ENCODE measurements around the gene ABCA7.
A peak's percentile ranks its signal among the peaks of the same experiment; 100 is the strongest.
"Not testable (repeated sequence)": the region's sequence is repeated elsewhere in the genome, so short reads cannot be mapped to it uniquely, and the experiment has no call there.

Gene ABCA7

DNA sequence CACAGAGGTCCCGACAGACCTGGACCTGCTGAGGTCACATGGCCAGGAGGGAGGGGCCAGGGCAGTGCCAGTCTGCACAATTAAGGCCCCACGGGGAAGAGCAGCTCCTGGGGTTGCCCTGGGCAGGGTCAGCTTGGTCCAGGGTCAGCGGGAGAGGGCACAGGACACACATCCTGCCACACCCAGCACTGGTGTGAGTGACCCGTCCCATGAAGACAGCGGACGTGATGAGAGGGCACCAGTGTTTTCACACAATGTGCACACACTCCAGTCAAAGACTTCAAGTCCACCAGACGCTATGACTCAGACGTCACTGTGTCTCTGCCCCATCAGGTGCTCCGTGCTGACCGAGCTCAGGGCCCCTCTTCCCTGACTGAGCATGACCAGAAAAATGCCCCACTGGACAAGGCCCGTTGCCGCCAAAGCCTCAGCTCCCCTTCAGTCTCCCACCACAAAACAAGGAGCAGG, 23.2 kb upstream of the ABCA7 start:
- DNase-seq (ENCODE audit: low read depth), result no peak

DNA sequence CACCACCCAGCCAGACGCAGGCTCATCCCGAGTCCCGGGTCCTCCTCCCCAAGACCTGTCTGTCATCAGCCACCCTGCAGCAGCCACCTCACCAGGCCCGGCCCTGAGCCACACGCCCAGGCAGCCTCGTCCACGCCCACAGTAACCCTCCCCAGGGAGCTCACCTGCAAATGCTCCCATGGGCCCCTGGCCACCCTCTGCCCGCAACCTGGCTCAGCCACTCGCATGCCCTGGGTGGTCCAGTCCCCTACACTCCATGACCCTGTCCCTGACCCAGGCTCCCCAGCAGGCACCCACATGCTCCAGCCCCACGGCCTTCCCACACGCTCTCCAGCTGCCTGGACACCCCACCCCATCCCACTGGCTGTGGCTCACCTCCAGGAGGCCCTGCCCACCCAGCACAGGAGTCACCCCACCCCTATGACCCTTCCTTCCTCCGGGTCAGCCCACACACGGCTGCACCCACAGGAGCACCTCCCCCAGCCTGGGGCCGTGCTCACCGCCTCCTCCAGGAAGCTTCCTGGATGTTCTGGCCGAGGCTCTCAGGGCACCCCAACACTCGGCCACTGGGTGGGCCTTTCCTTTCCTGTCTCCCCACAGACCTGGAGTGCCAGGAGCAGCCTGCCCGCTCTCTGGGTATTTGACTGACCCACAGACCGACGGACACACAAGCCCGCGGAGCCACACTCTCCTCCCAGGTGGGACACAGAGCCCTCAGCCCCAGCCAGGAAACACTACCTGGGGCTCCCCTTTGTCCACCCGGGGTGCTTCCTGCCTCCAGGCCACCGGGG, 22.6 kb upstream of the ABCA7 start:
- DNase-seq (ENCODE audit: low read depth), result no peak

DNA sequence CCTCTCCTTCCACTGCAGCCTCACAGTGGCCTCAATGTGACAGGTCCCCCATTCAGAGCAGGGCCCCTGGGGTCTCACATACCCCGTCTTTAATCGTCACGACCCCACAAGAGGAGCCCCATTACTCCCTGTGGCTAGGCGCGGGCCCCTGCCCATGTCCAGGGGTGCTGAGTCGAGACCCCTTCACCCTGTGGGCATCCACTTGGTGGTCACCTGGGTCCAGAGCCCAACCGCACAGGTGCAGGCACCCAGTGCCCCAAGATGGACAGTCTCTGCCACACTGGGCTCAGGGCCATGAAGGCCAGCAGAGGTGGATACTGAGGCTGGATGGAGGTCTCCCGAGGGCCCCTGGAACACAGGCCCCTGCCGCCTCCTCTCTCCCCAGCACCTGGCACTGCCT, 22.0 kb upstream of the ABCA7 start:
- DNase-seq (ENCODE audit: low read depth), result no peak

DNA sequence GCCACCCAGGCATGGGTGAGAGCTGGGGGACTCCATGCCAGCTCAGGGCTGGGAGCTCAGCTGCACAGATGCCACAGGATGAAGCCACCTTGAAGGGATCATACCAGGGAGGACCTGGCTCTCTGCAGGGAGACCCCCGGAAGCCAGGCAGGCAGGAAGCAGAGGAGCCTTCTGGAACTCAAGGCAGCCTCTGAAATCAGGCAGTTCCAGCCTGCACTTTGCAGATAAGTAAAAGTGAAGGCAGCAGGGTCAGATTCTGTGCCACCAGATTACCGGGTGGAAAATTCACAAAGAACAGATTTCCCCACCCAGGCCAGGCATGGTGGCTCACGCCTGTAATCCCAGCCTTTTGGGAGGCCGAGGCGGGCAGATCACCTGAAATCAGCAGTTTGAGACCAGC, 21.5 kb upstream of the ABCA7 start:
- no peak for DNase-seq (ENCODE audit: low read depth)

DNA sequence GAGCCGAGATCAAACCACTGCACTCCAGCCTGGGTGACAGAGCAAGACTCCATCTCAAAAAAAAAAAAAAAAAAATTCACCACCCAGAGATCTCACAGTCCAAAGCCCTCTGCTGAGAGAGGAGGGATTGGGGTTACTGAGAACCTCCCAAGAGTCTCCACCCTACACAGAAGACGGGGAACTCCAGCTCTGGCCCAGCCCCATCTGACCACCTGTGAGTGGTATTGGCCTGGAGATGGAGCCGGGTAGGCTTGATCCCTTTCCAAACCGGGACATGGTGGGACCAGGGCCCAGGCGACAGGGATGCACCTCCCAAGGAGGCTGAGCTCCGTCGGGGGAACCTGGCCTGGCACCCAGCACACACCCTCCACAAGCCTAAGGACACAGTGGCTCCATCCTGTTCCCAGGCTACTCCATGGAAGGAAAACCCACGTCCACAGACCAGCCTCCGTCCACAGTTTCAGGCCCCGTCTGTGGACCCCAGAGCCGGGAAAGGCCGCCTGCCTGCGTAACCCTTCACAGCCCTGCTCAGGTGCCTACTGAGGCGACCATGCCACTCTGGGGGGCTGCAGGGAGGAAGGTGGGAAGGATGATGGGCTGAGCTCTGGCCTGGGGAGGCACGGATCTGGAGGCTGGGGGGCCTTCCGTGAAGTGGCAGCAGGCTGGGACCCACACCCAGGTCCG, 20.8 kb upstream of the ABCA7 start:
- no peak for DNase-seq (ENCODE audit: low read depth)

- no peak for DNase-seq (ENCODE audit: low read depth)
Measured at GRCh38 chr19:1019616-1019961, 20.3 kb upstream of the ABCA7 start.

DNA sequence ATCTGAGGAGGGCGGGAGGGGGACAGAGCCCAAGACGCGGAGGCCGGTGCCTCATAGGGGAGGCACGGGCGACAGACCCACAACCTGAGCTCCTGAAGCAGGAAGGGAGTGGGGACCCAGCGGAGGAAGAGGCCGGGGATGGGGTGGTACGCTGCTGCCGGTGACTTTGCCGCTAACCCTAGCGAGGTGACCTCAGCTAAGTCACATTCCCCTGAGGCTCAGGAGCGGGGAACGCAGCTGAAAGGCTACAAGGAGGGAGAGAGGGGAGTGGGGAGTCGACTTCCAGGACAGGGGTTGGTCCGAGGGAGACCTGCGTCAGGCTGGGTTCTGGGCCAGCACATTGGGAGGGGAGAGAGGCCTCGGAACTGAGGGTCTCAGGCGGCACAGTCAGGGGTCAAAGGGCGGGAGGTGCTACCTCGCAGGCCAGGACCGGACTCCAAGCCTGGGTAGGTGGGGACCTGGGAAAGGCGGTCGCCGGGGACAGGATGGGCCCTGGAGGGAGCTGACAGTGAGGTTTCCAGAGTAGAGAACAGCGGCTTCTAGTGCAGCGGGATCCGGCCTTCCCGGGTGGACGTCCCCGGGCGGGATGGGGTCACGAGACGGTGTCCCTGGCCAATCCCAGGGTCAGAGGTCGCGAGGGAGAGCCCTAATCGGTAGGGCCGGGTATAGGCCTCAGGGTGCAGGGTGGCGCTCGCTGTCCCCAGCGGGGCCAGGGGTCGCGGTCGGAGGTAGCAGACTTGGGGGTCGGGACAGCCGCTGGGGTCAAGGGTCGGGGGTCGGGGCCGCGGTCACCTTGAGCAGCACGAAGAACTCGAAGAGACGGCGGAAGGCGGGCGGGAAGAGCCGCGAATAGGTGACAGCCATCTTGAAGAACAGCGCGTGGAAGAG, 19.7 kb upstream of the ABCA7 start:
- DNase-seq (ENCODE audit: low read depth), result no peak

DNA sequence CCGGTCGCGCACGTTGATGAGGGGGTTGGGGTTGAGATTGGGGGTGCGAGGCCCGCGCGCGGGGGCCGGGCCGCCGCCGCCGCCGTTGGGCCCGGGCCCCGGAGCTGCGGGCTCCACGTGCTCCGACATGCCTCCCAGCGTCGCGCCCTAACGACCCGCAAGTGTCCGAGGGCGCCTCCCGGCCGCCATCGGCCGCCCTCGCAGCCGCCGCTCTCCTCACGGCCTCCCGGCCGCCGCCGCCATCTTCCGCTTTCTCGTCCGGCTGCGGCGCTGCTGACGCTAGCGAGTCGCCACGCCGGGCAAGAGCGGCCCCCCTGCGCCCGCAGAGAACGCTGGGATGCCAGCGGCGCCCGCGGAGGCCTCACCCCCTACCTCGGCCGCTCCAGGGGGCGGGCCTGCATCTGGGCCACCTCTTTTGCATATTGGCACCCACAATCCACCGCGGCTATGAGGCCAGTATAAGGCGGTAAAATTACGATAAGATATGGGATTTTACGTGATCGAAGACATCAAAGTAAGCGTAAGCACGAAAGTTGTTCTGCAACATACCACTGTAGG, 19.0 kb upstream of the ABCA7 start, which contains the start of gene TMEM259:
TSS of gene TMEM259 (minus strand) at position 256 of the 558 bp plus-strand sequence. CDS start at position 129, 127 bp downstream.
- DNase-seq (ENCODE audit: low read depth), result peak; percentile 96

GRCh38 chr19:1023883-1024188, 16.1 kb upstream of the ABCA7 start:
- DNase-seq (ENCODE audit: low read depth), result not testable (repeated sequence)

- DNase-seq (ENCODE audit: low read depth), result not testable (repeated sequence)
Measured at GRCh38 chr19:1025080-1025479, 14.8 kb upstream of the ABCA7 start.

- DNase-seq (ENCODE audit: low read depth), result peak; percentile 58
Measured at GRCh38 chr19:1025960-1026782, 13.7 kb upstream of the ABCA7 start, which contains the start of gene CNN2. TSS of gene CNN2 (plus strand) at chr19:1026608. CDS start at chr19:1026662, 54 bp downstream.

GRCh38 chr19:1026783-1027649, 12.9 kb upstream of the ABCA7 start:
- DNase-seq (ENCODE audit: low read depth), result no peak

GRCh38 chr19:1027650-1028061, 12.3 kb upstream of the ABCA7 start:
- DNase-seq (ENCODE audit: low read depth), result no peak

DNA sequence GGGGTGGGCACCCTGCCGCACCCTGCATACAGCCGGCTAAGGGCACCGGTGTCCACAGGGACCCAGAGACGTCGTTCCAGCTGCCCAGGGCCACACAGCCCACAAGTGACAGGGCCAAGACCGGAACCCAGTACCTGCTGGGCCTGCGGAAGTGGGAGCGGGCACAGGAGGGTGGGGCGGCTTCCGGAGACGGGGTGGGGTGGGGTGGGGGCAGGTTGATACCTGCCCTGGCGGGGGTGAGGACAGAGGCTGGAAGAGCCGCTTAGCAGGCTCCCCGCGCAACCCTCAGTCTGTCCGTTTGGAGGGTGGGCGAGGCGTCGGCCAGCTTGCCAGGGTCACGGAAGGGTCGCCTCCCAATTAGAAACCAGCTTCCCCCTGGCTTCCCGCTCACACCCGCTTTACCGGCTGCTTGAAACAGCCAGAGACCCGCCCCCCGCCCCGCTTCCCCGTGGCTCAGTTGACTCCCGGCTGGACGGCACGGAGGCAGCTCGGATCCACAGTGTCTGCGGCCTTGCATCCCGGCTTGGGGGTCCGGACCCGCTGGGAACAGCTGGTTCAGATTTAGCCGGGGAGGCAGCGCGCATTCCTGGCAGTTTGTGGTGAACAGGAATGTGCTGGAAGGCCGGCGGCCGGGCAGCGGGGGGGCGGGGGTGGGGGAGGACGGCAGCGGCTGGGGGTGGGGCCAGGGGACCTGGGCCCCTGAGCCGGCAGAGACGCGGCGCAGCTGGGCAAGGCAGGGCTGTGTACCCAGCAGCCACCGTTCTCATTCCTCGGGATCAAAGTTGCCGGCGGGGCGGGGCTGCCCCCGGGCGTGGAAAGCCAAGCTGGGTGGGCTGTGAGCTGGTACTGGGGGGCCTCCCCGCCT, 11.6 kb upstream of the ABCA7 start:
- no peak for DNase-seq (ENCODE audit: low read depth)

DNA sequence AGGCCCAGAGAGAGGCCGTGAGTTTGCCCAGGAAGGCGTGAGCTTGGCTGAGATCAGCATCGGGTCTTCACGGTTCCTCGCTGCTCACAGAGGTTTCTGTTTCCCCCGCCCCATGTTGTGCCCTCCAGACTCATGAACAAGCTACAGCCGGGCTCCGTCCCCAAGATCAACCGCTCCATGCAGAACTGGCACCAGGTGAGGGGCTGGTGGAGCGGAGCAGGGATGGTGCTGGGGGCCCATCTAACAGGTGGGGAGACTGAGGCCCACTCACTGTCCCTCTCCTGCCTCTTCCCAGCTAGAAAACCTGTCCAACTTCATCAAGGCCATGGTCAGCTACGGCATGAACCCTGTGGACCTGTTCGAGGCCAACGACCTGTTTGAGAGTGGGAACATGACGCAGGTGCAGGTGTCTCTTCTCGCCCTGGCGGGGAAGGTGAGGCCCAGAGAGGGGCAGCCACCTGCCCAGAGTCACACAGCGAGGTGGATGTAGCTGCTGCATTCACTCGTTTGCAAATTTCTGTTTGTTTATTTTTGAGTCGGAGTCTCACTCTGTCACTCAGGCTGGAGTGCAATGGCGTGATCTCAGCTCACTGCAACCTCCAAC, 7.5 kb upstream of the ABCA7 start:
- no peak for DNase-seq (ENCODE audit: low read depth)

DNA sequence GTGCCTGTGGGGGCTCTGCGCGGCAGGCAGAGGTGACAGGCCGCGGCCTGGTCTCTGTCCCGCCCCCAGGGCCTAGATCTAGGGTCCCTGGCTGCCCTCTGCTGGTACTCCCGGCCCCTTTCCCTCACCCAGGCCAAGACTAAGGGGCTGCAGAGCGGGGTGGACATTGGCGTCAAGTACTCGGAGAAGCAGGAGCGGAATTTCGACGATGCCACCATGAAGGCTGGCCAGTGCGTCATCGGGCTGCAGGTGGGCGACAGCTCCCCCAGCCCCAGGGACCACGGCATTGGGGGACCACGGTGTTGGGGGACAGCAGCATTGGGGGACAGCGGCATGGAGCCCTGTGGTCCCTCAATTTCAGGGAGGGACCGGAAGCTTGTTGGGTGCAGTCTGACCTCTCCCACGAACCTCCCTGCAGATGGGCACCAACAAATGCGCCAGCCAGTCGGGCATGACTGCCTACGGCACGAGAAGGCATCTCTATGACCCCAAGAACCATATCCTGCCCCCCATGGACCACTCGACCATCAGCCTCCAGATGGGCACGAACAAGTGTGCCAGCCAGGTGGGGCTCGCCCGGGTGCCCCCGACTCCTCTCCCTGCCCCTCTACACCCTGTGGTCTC, 3.8 kb upstream of the ABCA7 start:
- no peak for DNase-seq (ENCODE audit: low read depth)

GRCh38 chr19:1037621-1038064, 2.3 kb upstream of the ABCA7 start:
- DNase-seq (ENCODE audit: low read depth), result no peak

DNA sequence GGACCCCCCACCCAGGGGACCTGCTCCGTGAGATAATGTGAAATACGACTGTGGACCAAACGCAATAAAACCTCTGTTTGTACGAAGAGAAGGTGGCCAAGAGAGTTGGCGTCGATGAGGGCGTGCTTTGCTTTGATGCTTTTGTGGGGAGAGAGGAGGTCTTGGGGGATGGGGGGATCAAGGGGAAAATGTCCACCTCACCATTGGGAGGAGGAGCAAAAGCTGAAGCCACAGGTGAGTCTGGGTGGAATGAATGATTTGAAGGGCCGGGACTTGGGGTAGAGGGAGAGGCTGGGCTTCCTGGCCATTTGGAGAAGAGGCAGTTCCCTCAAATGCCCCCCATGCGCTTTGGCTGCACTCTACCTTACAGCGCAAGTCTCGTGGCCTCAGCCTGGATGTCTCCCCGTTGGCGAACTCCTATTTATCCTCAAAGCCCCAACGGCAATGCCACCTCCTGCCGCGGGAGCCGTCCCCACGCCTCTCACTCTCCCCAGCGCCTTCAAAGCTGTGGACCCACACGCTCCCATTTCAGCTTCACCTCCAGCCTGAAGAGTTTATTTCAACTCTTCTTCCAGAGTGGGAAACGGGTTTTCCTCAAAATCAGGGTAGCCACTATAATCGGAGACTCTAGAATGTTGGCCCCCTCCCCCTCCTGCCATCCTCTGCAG, 795 bp upstream of the ABCA7 start:
- no peak for DNase-seq (ENCODE audit: low read depth)
